Measurements from ENCODE around the gene FGG.

The FGG gene

DNA sequence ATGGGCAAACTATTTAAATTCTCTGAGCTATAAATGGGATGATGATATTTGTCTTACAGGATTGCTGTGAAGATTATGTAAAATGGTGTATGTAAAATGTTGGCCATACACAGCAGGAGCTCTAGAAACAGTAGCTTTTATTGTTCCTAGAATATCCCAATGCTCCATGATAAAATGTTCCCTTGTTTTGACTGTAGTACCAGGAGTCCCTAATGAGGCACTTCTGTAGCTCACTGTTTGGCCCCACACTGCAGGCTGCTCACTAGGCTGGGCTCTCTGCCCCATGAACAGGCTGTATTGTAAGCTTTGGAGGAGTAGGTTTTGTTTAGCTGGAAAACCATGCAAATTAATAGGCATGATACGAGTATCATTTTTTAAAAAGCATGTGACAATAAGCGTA, 18.6 kb downstream of the FGG start:
- H3K4me3 ChIP-seq (ENCODE audit: insufficient read depth, low read length, poor library complexity, severe bottlenecking): no peak overlapping the region
- no peaks in the 10 kb centered on the region for H3K9me2 ChIP-seq (replicated peaks; ENCODE audit: insufficient read depth, low read length)
- TF ChIP-seq, protein P1, sequence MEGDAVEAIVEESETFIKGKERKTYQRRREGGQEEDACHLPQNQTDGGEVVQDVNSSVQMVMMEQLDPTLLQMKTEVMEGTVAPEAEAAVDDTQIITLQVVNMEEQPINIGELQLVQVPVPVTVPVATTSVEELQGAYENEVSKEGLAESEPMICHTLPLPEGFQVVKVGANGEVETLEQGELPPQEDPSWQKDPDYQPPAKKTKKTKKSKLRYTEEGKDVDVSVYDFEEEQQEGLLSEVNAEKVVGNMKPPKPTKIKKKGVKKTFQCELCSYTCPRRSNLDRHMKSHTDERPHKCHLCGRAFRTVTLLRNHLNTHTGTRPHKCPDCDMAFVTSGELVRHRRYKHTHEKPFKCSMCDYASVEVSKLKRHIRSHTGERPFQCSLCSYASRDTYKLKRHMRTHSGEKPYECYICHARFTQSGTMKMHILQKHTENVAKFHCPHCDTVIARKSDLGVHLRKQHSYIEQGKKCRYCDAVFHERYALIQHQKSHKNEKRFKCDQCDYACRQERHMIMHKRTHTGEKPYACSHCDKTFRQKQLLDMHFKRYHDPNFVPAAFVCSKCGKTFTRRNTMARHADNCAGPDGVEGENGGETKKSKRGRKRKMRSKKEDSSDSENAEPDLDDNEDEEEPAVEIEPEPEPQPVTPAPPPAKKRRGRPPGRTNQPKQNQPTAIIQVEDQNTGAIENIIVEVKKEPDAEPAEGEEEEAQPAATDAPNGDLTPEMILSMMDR (IDR thresholded peaks at IDR 0.05; ENCODE audit: insufficient read depth, low read length, poor library complexity, severe bottlenecking): no peak
- TF ChIP-seq EZH2phosphoT487 (conservative IDR thresholded peaks at IDR 0.05; ENCODE audit: low read length): no peak
- H2AFZ ChIP-seq (ENCODE audit: low read depth, low read length, severe bottlenecking): no peak overlapping the region
- H3F3A ChIP-seq (ENCODE audit: insufficient read depth): no peaks in the 10 kb centered on the region
- H3K4me2 ChIP-seq (ENCODE audit: low read depth, low read length, poor library complexity, severe bottlenecking): no peak overlapping the region
- H3K27ac ChIP-seq (ENCODE audit: low read depth, low read length): no peak overlapping the region
- H3K9me3 ChIP-seq (ENCODE audit: insufficient read depth, low read length): no peaks in the 10 kb centered on the region
- H3K9ac ChIP-seq (ENCODE audit: low read length): no peak overlapping the region
- no peaks in the 10 kb centered on the region for H3K36me3 ChIP-seq (ENCODE audit: low read length)
- H4K20me1 ChIP-seq (ENCODE audit: low read depth, low read length): no peaks in the 10 kb centered on the region
- no peaks in the 10 kb centered on the region for H3K79me2 ChIP-seq (ENCODE audit: insufficient read depth, low read length)
- H3K27me3 ChIP-seq (ENCODE audit: low read length): no peaks in the 10 kb centered on the region

DNA sequence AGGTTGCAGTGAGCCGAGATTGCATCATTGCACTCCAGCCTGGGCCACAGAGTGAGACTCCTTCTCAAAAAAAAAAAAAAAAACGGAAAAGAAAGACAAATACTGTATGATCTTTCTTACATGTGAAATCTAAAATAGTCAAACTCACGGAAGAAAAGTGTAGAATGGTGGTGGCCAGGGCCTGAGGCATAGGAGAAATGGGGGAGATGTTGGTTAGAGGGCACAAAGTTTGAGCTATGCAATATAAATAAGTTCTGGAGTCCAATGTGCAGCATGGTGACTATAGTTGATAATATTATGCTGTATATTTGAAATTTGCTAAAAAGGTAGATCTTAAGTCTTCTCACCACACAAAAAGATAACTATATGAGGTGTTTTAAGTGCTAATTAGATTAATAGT, 20.6 kb downstream of the FGG start:
- H3K9me2 ChIP-seq (replicated peaks; ENCODE audit: insufficient read depth, low read length): no peaks in the 10 kb centered on the region
- H2AFZ ChIP-seq (ENCODE audit: low read depth, low read length, severe bottlenecking): no peak overlapping the region
- H3K27me3 ChIP-seq (ENCODE audit: low read length): no peaks in the 10 kb centered on the region
- no peaks in the 10 kb centered on the region for H4K20me1 ChIP-seq (ENCODE audit: low read depth, low read length)
- no peaks in the 10 kb centered on the region for H3K79me2 ChIP-seq (ENCODE audit: insufficient read depth, low read length)
- TF ChIP-seq, protein P1 (IDR thresholded peaks at IDR 0.05; ENCODE audit: insufficient read depth, low read length, poor library complexity, severe bottlenecking): no peak
- TF ChIP-seq EZH2phosphoT487 (conservative IDR thresholded peaks at IDR 0.05; ENCODE audit: low read length): no peak
- no peaks in the 10 kb centered on the region for H3F3A ChIP-seq (ENCODE audit: insufficient read depth)
- H3K4me3 ChIP-seq (ENCODE audit: insufficient read depth, low read length, poor library complexity, severe bottlenecking): no peak overlapping the region
- no peaks in the 10 kb centered on the region for H3K9me3 ChIP-seq (ENCODE audit: insufficient read depth, low read length)
- no peak overlapping the region for H3K4me2 ChIP-seq (ENCODE audit: low read depth, low read length, poor library complexity, severe bottlenecking)
- H3K36me3 ChIP-seq (ENCODE audit: low read length): no peaks in the 10 kb centered on the region
- H3K27ac ChIP-seq (ENCODE audit: low read depth, low read length): no peak overlapping the region
- no peak overlapping the region for H3K9ac ChIP-seq (ENCODE audit: low read length)

DNA sequence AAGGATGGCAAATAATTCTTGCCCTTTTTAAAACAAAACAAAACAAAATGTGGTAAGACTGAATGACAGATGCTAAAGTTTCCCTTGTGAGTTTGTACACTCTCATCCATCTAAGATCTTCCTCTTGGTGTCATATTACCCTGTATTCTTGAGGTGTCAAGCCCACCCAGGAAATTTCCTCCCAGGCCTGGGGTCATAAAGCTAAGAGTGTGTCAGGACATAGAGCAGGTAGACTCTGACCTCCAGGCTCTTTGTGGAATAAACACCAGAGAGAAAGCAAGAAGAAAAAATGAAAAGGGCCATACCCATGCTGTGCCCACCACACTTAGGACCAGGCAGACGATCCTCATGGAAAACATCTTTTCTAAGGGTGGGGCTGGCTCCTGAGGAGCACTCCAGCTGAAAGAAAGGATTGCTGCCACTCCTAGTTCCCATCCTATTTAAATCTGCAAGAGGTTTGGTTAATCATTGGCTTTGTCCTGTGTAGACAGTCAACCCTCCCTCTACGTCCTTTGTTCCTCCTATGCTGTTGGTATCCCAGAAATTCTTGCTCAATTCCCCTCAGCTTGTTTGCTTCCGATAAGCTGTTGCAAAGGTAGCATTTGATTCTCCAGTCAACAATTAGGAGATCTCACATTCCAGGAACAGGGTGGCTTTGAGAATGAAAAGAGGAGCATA, 22.0 kb downstream of the FGG start, which contains the start of gene FGA:
TSS of gene FGA (minus strand) at position 414 of the 678 bp plus-strand sequence. CDS start at position 359, 55 bp downstream.
- no peaks in the 10 kb centered on the region for H3F3A ChIP-seq (ENCODE audit: insufficient read depth)
- no peak within 1 kb of the TSS for H3K4me2 ChIP-seq (ENCODE audit: low read depth, low read length, poor library complexity, severe bottlenecking)
- no peaks in the 10 kb centered on the region for H3K36me3 ChIP-seq (ENCODE audit: low read length)
- no peak for TF ChIP-seq EZH2phosphoT487 (conservative IDR thresholded peaks at IDR 0.05; ENCODE audit: low read length)
- TF ChIP-seq, protein P1 (IDR thresholded peaks at IDR 0.05; ENCODE audit: insufficient read depth, low read length, poor library complexity, severe bottlenecking): no peak
- H4K20me1 ChIP-seq (ENCODE audit: low read depth, low read length): no peaks in the 10 kb centered on the region
- no peaks in the 10 kb centered on the region for H3K9me2 ChIP-seq (replicated peaks; ENCODE audit: insufficient read depth, low read length)
- no peak within 1 kb of the TSS for H2AFZ ChIP-seq (ENCODE audit: low read depth, low read length, severe bottlenecking)
- H3K27ac ChIP-seq (ENCODE audit: low read depth, low read length): no peak within 1 kb of the TSS
- H3K9me3 ChIP-seq (ENCODE audit: insufficient read depth, low read length): no peaks in the 10 kb centered on the region
- H3K4me3 ChIP-seq (ENCODE audit: insufficient read depth, low read length, poor library complexity, severe bottlenecking): no peak within 1 kb of the TSS
- no peaks in the 10 kb centered on the region for H3K79me2 ChIP-seq (ENCODE audit: insufficient read depth, low read length)
- H3K9ac ChIP-seq (ENCODE audit: low read length): no peak within 1 kb of the TSS
- H3K27me3 ChIP-seq (ENCODE audit: low read length): no peaks in the 10 kb centered on the region

Data from SU-DHL-6 (cell line).